A673 (cell line): Measurements from ENCODE around the gene ANKLE2.

ENCODE experiments used
- EZH2 ChIP-seq: fragments of 200-600 bp; sonication (generic); IDR thresholded peaks from 2 replicates; pipeline ENCODE4 v1.6.1; 2017; ENCODE audit warnings: borderline replicate concordance, low read depth, mild to moderate bottlenecking, mixed read lengths, antibody characterized with exemption, low read length; ENCODE audit not compliant: poor library complexity, severe bottlenecking
- TF ChIP-seq, protein P1 (sequence below): fragments of 300-800, 200-600 bp; sonication (generic); conservative IDR thresholded peaks from 2 replicates; pipeline ENCODE4 v1.5.1; 2017; ENCODE audit warnings: low read depth, mild to moderate bottlenecking, antibody characterized with exemption, low read length, moderate library complexity, mixed read lengths

GRCh38 chr12:132786192-132786591, 24.6 kb upstream of the ANKLE2 start:
- TF ChIP-seq, protein P1, sequence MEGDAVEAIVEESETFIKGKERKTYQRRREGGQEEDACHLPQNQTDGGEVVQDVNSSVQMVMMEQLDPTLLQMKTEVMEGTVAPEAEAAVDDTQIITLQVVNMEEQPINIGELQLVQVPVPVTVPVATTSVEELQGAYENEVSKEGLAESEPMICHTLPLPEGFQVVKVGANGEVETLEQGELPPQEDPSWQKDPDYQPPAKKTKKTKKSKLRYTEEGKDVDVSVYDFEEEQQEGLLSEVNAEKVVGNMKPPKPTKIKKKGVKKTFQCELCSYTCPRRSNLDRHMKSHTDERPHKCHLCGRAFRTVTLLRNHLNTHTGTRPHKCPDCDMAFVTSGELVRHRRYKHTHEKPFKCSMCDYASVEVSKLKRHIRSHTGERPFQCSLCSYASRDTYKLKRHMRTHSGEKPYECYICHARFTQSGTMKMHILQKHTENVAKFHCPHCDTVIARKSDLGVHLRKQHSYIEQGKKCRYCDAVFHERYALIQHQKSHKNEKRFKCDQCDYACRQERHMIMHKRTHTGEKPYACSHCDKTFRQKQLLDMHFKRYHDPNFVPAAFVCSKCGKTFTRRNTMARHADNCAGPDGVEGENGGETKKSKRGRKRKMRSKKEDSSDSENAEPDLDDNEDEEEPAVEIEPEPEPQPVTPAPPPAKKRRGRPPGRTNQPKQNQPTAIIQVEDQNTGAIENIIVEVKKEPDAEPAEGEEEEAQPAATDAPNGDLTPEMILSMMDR, result no peak
- no peak for TF ChIP-seq EZH2
